Brain microvascular endothelial cell (primary cell): ENCODE data around the gene SYNE1.

Experiments
- DNase-seq: peaks from one replicate; pipeline ENCODE4 v3.0.0-alpha.2; 2020
- H3K27ac ChIP-seq: fragments of 250-450 bp; sonication (Bioruptor Pico); 2 replicates; pipeline ENCODE4 v1.5.1; 2020; ENCODE audit warnings: mild to moderate bottlenecking, moderate library complexity
- H3K27me3 ChIP-seq: fragments of 250-450 bp; sonication (Bioruptor Pico); replicated peaks from 2 replicates; pipeline ENCODE4 v1.5.1; 2020; ENCODE audit warnings: mild to moderate bottlenecking
- H3K36me3 ChIP-seq: fragments of 250-450 bp; sonication (Bioruptor Pico); replicated peaks from 2 replicates; pipeline ENCODE4 v1.5.1; 2020; ENCODE audit warnings: mild to moderate bottlenecking
- H3K4me3 ChIP-seq: 2 replicates; pipeline ENCODE4 v1.5.1; 2011; ENCODE audit warnings: low read depth, mild to moderate bottlenecking, control low read depth, low read length, moderate library complexity
- CTCF ChIP-seq: IDR thresholded peaks from 2 replicates; pipeline ENCODE4 v1.5.1; 2011; ENCODE audit warnings: low read depth, mild to moderate bottlenecking, moderate library complexity, low read length, control low read depth, inconsistent platforms; ENCODE audit errors: missing control alignments
- in situ Hi-C: cut with HindIII; loops from 2 replicates; pipeline ENCODE4 v1.10.0; 2017; ENCODE audit warnings: low sequenced_read_pairs, low pct_ligation_motif_present

Gene SYNE1

GRCh38 chr6:152471456-152472265, 165.5 kb downstream of the SYNE1 start:
- DNase-seq, result no peak
- in situ Hi-C loops, result no loop called here
- TF ChIP-seq CTCF, result no peak
- H3K27ac ChIP-seq, result no peak overlapping the region
- H3K27me3 ChIP-seq, result no peaks in the 10 kb centered on the region
- no peak overlapping the region for H3K4me3 ChIP-seq
- H3K36me3 ChIP-seq, result no peaks in the 10 kb centered on the region

GRCh38 chr6:152463164-152463563, 174.0 kb downstream of the SYNE1 start:
- Histone ChIP-seq H3K36me3 (no peaks in the 10 kb centered on the region), H3K27me3 (no peaks in the 10 kb centered on the region), H3K27ac (no peak overlapping the region), H3K4me3 (no peak overlapping the region)
- in situ Hi-C loops, result no loop called here
- DNase-seq, result no peak
- no peak for TF ChIP-seq CTCF

GRCh38 chr6:152462716-152463115, 174.4 kb downstream of the SYNE1 start:
- H3K4me3 ChIP-seq, result no peak overlapping the region
- H3K36me3 ChIP-seq, result no peaks in the 10 kb centered on the region
- DNase-seq, result no peak
- TF ChIP-seq CTCF, result no peak
- H3K27ac ChIP-seq, result no peak overlapping the region
- H3K27me3 ChIP-seq, result no peaks in the 10 kb centered on the region
- in situ Hi-C loops, result no loop called here

- H3K36me3 ChIP-seq, result no peaks in the 10 kb centered on the region
- H3K27me3 ChIP-seq, result no peaks in the 10 kb centered on the region
- in situ Hi-C loops, result no loop called here
- peak; percentile 15 for DNase-seq
- H3K27ac ChIP-seq, result no peak overlapping the region
- no peak for TF ChIP-seq CTCF
- no peak overlapping the region for H3K4me3 ChIP-seq
Measured at GRCh38 chr6:152461556-152461955, 175.6 kb downstream of the SYNE1 start.

GRCh38 chr6:152458648-152459644, 178.2 kb downstream of the SYNE1 start:
- Histone ChIP-seq H3K27ac (no peak overlapping the region), H3K4me3 (no peak overlapping the region), H3K36me3 (no peaks in the 10 kb centered on the region), H3K27me3 (no peaks in the 10 kb centered on the region)
- no peak for TF ChIP-seq CTCF
- peak; percentile 25 for DNase-seq
- in situ Hi-C loops, result no loop called here
